Motor neuron (in vitro differentiated cells): Measurements from ENCODE around the gene FANCM. TPM values are rescaled to one million over a fixed set of nuclear protein-coding genes. Genes with fewer than 3 reads are reported as not detected.
A peak's percentile ranks its signal among the peaks of the same experiment; 100 is the strongest.
"Not testable (repeated sequence)": the region's sequence is repeated elsewhere in the genome, so short reads cannot be mapped to it uniquely, and the experiment has no call there.

ENCODE experiments used
- ATAC-seq, 8 experiments: fragments of 200-7000 bp; cut with Tn5 transposase; replicated peaks in 6 of 8; 2 replicates each; pipeline ENCODE4 v1.8.0; 2021; ENCODE audit warnings: mild to moderate bottlenecking in 8 of 8, moderate library complexity in 8 of 8
- H3K27ac ChIP-seq, 2 donors: fragments of 250-450 bp; sonication (Bioruptor Pico); 2 replicates each; pipeline ENCODE4 v1.9.0; 2021; ENCODE audit warnings: antibody characterized with exemption in 2 of 2, mild to moderate bottlenecking in 2 of 2, moderate library complexity in 1 of 2
- H3K4me1 ChIP-seq, 2 donors: fragments of 250-450 bp; sonication (Bioruptor Pico); replicated peaks in 1 of 2; 2 replicates each; pipeline ENCODE4 v1.6.1; 2021; ENCODE audit warnings: antibody characterized with exemption in 2 of 2, mild to moderate bottlenecking in 2 of 2, moderate library complexity in 1 of 2
- H3K4me3 ChIP-seq, 5 donors: fragments of 250-450 bp; sonication (Bioruptor Pico); 2 replicates each; pipeline ENCODE4 v1.9.0; 2021; ENCODE audit warnings: antibody characterized with exemption in 5 of 5, mild to moderate bottlenecking in 5 of 5, moderate library complexity in 4 of 5
- WGBS, 10 experiments: fragments of 450-650 bp; shearing (Covaris generic); methylation state at CpG; one replicate each; pipeline ENCODE4 v1.0.0; 2022; 5-methylcytosine and 5-hydroxymethylcytosine counted together
- in situ Hi-C, 9 experiments: fragments of 400-800 bp; cut with MboI; loops; one replicate each; pipeline ENCODE4 v1.15.0; 2021; ENCODE audit warnings: low sequenced_read_pairs in 9 of 9, low pct_unique_long_range_greater_than_20kb in 2 of 9; ENCODE audit not compliant: unreplicated experiment in 9 of 9
- total RNA-seq, 8 experiments: library from RNA; unstranded; fragments of 300-600 nt; gene quantifications; 2 replicates each; pipeline versions ENCODE4 v1.2.3 to v1.2.4, GENCODE V29; 2022

Gene FANCM
- total RNA-seq, 8 experiments from 2014 or later = 2.6 to 13.1 (median 5.4) TPM

DNA sequence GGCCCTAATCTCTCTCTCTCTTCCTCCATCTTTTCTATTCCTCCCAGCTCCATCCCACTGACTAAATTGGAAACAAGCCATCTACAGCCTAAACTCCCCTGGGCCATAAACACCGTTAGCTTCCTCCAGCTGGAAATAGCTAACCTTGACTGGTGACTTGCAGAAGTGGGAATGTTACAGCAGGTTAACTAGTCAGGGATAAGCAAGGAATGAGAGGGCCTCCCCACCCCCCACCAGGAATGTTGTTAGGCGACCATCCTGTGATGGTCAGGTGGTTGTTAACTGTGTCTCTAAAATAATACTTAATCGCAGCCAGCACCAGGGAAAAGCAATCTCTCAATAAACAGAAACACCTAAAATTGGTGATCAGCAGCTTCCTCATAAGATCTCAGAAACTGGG, 76.5 kb downstream of the FANCM start:
- H3K27ac ChIP-seq = no peak overlapping the region
- WGBS, 10 experiments = 73 to 100% (median 85%) methylated on average over 1 to 3 of the region's 3 CpGs; no CpG with 5 or more reads in 4 of the 10 experiments
- no peak for ATAC-seq
- H3K4me3 ChIP-seq = no peak overlapping the region
- H3K4me1 ChIP-seq = no peaks in the 10 kb centered on the region
- in situ Hi-C loops = no loop called here

DNA sequence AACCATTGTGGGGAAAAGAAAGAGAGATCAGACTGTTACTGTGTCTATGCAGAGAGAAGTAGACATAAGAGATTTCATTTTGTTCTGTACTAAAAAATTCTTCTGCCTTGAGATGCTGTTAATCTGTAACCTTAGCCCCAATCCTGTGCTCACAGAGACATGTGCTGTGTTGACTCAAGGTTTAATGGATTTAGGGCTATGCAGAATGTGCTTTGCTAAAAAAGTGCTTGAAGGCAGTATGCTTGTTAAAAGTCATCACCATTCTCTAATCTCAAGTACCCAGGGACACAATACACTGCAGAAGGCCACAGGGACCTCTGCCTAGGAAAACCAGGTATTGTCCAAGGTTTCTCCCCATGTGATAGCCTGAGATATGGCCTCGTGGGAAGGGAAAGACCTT, 78.0 kb downstream of the FANCM start:
- in situ Hi-C loops, ATAC-seq: not testable (repeated sequence)
- WGBS, 10 experiments = no CpG with 5 or more reads among the region's 1 CpG

DNA sequence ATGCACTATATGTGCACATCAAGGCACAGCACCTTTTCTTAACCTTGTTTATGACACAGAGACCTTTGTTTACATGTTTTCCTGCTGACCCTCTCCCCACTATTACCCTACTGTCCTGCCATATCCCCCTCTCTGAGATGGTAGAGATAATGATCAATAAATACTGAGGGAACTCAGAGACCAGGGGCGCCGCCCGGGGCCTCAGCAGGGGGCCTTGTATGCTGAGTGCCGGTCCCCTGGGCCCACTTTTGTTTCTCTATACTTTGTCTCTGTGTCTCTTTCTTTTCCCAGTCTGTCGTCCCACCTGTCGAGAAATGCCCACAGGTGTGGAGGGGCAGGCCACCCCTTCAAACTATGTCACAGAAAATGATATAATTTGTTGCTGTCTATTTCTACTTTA, 78.6 kb downstream of the FANCM start:
- ATAC-seq, H3K4me1 ChIP-seq, H3K27ac ChIP-seq, H3K4me3 ChIP-seq, in situ Hi-C loops: not testable (repeated sequence)
- WGBS, 10 experiments = 92 to 100% (median 98%) methylated on average over 1 to 5 of the region's 6 CpGs; no CpG with 5 or more reads in 4 of the 10 experiments

More for the DNA sequence above, 78.0 kb downstream of the FANCM start:
- H3K4me3 ChIP-seq, H3K27ac ChIP-seq, H3K4me1 ChIP-seq: not testable (repeated sequence)

DNA sequence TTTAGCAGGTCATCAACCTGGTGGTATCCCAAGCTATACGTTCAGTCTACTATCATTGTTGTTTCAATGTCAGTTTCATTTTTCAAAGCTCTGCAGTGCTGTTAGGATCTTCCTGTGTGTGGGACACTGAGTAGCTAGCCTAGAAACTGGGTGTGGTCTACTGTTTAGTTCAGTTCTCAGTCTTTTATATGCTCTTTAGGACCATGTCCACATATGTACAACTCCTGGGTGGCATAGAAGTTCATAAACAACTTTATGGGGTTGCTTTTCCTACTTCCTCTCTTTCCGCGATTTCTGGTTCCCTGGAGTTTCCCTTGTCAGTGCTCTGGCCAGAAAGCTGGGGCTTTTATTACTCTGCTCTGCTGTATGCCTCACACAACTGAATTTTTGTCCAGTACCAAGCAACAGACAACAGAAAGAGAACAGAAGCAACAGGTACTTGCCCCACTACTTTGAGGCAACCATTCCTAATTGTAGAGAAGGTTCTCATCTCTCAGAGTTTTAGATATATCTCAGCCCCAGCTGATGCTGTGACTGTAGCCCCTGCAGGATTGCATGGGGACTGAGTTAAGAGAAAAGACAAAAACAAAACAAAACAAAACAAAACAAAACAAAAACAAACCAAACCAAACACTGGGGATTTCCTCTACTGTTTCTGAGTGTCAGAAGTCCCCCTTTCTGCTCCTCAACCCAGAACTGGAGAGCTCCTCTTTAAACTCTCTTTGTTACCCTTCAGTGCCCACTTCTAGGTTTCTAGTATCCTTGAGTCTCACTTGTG, 86.9 kb downstream of the FANCM start:
- Histone ChIP-seq H3K4me1 (no peaks in the 10 kb centered on the region), H3K27ac (no peak overlapping the region), H3K4me3 (no peak overlapping the region)
- in situ Hi-C loops = no loop called here
- no peak for ATAC-seq
- WGBS, 10 experiments = 75 to 100% (median 96%) methylated on average over 2 to 3 of the region's 3 CpGs

DNA sequence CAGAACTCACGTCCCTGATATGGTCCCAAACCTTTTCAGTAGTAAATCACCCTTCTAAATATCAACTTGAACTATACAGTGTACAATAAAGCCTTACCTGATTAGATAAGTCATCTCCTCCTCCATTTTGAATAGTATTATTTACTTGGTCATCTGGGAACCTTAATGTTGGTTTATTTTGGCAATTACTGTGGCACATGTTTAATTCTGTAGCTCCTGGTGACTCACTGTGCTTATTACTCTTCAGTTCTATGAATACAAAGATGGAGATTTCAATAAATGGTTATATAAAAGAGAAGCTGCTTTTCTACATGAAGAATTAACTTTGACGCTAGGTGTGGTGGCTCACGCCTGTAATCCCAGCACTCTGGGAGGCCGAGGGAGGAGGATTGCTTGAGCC, 91.8 kb downstream of the FANCM start:
- in situ Hi-C loops = no loop called here
- Histone ChIP-seq H3K27ac (no peak overlapping the region), H3K4me1 (no peaks in the 10 kb centered on the region), H3K4me3 (no peak overlapping the region)
- no peak for ATAC-seq
- 90 to 100% (median 97%) methylated on average over 1 to 4 of the region's 4 CpGs; no CpG with 5 or more reads in 3 of the 10 experiments for WGBS, 10 experiments

DNA sequence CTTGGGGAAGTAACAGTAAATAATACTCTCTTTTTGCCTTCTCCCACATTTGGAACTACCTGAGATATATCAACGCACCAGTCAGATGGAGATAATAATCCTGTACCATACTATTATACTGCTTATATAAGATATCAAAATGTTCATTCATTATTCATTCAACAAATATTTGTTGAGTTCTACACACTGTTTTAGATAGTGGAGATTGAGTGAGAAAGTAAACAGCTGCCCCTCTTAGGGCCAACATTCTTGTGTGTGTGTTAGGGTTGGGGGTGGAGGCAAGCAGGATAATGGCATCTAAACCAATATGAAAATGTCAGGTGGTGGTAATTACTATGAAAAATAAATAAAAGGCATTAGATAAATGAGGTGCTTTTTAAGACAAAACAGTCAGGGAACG, 103.3 kb downstream of the FANCM start:
- H3K4me3 ChIP-seq = no peak overlapping the region
- 71 to 100% (median 93%) methylated on average over 1 to 2 of the region's 2 CpGs for WGBS, 10 experiments
- ATAC-seq = peak in 1 of 8 experiments; percentile 41
- H3K27ac ChIP-seq = no peak overlapping the region
- H3K4me1 ChIP-seq = no peaks in the 10 kb centered on the region
- in situ Hi-C loops = no loop called here

DNA sequence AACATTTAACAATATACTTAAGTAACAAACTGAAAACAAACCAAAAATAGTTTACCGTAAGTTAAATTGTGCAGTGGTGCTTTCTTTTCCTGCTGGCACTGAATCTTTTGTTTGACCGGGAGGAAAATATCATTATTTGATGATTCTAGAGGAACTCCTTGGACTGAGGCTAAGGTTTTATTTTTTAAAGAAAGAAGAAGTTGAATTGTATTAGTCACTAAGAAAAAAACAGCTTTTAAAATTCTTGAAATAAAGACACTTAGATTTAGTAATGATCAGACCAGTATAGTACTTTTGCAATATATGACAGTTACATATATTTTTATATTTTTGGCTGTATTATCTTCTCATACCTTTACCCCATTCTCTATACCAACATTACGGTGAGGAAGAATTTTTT, 107.0 kb downstream of the FANCM start:
- H3K4me3 ChIP-seq = no peak overlapping the region
- 37 to 100% (median 98%) methylated on average over 1 to 3 of the region's 3 CpGs for WGBS, 10 experiments
- H3K27ac ChIP-seq = no peak overlapping the region
- in situ Hi-C loops = no loop called here
- no peaks in the 10 kb centered on the region for H3K4me1 ChIP-seq
- ATAC-seq = no peak

DNA sequence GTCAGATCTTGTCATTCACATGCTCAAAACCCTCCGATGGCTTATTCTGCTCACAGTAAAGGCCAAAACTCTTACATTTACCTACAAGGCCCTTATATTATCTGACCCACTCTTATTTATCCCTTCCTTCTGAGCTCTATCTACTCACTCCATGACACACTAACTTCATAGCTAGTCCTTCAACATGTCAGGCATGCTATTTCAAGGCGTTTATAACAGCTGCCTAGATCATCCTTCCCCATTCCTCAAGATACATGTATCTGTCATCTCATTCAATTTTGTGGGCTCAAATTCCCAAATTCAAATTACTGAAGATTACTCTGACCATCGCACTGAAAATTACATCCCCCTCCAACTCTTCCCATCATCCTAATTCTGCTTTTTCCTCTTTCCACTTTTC, 110.4 kb downstream of the FANCM start:
- no peak for ATAC-seq
- WGBS, 10 experiments = 83 to 100% (median 100%) methylated on average over 1 to 3 of the region's 3 CpGs
- H3K27ac ChIP-seq = no peak overlapping the region
- no peak overlapping the region for H3K4me3 ChIP-seq
- in situ Hi-C loops = no loop called here
- H3K4me1 ChIP-seq = peaks cover 0 to 4% of the 10 kb centered on the region in 2 donors

DNA sequence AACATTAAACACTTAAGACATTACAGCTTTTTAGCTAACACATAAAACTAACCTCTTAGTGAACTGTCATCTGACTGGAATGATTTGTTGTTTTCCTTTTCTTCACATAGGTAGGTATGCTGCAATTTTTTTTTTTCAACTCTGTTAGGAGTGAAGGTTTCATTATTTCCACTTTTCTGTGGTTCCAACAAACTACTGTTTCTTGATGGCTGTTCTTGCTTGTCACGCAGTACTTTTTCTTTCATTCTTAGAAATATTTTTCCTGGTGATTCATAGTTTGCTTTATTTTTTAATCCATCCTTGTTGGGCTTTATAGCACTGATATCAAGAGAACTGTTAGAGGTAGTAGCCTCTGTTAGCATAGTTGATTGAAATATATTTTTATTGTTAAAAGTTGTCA, 111.0 kb downstream of the FANCM start:
- WGBS, 10 experiments = 100% methylated on average over 1 of the region's 1 CpG; no CpG with 5 or more reads in 1 of the 10 experiments
- H3K27ac ChIP-seq = no peak overlapping the region
- ATAC-seq = no peak
- H3K4me3 ChIP-seq = no peak overlapping the region
- in situ Hi-C loops = no loop called here
- peaks cover 0 to 4% of the 10 kb centered on the region in 2 donors for H3K4me1 ChIP-seq

DNA sequence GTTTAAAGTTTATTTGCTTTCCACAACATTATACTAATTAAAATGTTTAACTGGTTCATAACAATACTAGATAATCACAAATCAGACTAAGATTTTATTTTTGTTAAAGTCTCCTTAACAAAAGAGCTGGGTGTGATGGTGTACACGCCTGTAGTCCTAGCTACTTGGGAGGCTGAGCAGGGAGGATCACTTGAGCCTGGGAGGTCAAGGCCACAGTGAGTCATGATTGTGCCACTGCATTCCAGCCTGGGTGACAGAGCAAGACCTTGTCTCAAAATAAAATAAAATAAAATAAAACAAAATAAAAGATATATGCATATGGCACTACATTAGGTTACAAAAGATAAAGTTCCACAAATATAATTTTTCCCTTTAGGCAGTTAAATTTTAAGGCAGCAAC, 111.7 kb downstream of the FANCM start:
- WGBS, 10 experiments = 100% methylated on average over 1 of the region's 1 CpG; no CpG with 5 or more reads in 5 of the 10 experiments
- no peak for ATAC-seq

DNA sequence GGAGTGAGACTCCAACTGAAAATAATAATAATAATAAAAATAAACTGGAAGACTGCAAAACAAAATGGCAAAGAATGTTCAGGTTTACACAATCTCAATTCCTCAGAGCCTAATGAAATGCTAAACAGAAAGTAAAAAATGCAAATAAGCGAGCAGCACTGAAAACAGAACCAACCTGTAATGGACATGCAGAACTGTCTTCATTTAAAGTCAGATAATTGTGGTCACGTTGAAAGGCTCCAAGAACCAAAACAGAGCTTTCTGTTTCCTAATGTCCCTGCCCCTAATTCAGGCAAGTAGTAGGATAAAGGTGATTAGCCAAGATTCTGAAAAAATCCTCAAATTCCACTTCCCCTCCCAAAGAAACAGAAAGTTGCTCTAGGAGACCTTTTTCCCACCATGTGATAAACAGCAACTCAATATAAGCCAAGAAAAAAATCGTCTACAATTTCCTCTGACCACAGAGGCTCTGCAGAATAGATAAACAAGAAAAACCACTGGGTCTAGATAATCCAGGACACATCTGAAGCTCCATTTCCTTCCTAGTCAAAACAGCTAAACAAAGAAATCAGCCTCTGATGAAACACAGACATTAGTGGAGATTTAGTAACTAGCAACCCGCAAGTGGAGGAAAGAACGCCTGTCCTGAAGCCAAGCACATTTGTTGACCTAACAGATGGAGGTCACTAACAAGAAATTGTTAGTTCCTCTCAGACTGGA, 114.3 kb downstream of the FANCM start:
- Histone ChIP-seq H3K4me1 (peaks cover 3 to 4% of the 10 kb centered on the region in 2 donors), H3K27ac (no peak overlapping the region), H3K4me3 (no peak overlapping the region)
- no peak for ATAC-seq
- WGBS, 10 experiments = 50 to 100% (median 88%) methylated on average over 2 to 5 of the region's 5 CpGs
- in situ Hi-C loops = loop anchor here in 5 of 9 experiments (25.0 kb wide), 1 partner anchor 338 kb away; no protein-coding TSS in a partner anchor

More for the DNA sequence above, 111.7 kb downstream of the FANCM start:
- H3K27ac ChIP-seq = no peak overlapping the region
- H3K4me1 ChIP-seq = peaks cover 3 to 4% of the 10 kb centered on the region in 2 donors
- in situ Hi-C loops = no loop called here
- H3K4me3 ChIP-seq = no peak overlapping the region
